GM18870 (cell line): ENCODE measurements around the gene RBM20.
"Not testable (repeated sequence)": the region's sequence is repeated elsewhere in the genome, so short reads cannot be mapped to it uniquely, and the experiment has no call there.

Experiments used
- ATAC-seq: cut with Tn5 transposase; IDR thresholded peaks from one replicate; pipeline ENCODE4 v1.9.1; 2021; ENCODE audit warnings: moderate library complexity; ENCODE audit not compliant: unreplicated experiment

The RBM20 gene

GRCh38 chr10:110643653-110644597 lies at the start of gene RBM20:
RBM20 (plus strand) TSS chr10:110644336; CDS start chr10:110644455, 119 bp downstream.
- ATAC-seq, result no peak

GRCh38 chr10:110597476-110597875 lies 46.7 kb upstream of the RBM20 start:
- no peak for ATAC-seq

DNA sequence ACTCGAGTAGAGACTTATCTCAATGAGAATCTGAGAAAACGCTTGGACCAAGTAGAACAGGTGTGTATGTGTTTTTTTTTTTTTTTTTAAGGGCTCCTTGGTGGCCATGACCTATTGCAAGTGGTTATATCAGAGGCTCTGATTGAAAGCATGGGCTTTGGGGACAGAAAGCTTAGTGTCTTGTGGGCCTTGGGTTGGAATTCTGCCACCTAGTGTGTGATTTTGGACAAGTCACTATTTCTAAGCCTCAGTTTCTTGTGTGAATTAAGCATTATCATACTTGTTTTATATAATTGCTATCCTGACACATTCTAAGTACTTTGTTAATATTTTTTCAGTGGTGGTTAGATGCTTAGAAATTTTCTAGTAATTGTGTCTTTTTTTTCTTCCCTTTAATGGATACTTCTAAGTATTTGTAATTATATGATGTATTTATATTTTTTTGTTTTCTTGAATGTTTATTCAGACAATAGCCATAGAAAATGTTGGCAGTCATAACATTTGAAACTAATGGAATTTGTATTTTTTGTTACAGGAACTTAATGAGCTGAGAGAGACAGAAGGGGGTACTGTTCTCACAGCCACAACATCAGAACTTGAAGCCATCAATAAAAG lies 43.5 kb upstream of the RBM20 start:
- ATAC-seq, result peak; percentile 60

GRCh38 chr10:110601581-110601980 lies 42.6 kb upstream of the RBM20 start:
- ATAC-seq, result no peak

DNA sequence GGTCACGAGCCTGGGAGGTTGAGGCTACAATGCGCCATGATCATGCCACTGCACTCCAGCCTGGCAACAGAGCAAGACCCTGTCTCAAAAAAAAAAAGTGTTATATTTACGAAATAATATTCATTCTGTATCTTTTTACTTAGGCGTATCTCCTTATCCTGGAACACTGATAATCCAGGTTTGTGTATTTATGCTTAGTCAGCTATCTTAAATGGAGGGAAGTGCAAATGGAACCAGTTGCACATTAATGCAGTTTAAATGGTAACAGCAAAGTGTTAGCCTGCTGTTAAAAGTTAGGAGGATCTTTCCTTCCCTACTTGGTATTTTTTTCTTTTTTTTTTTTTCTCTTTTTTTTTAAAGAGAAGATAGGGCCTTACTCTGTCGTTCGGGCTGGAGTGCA lies 36.0 kb upstream of the RBM20 start:
- no peak for ATAC-seq

GRCh38 chr10:110609605-110610004 lies 34.5 kb upstream of the RBM20 start:
- ATAC-seq, result no peak

DNA sequence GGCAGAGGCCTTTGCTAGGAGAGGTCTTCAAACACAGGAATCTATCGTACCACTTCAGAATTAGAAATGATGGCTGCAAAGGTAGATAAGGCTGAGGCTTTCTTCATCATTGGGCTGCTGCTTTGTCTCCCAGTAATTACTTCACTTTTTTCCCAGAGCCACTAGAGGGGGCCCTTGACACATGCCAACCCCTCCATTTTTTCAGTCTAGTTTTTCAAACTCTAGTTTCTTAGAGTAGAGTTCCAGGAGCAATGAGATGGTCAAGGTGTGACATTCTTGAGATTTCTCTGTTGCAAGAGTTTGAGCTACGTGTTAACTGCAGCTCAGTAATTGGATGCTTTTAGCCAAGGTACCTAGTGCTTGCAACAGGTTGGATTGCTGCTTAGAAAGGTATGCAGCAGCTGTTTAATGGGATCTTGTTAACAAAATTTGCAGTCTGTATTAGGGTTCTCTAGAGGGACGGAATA lies 33.8 kb upstream of the RBM20 start:
- peak; percentile 31 for ATAC-seq

- ATAC-seq, result not testable (repeated sequence)
Measured at GRCh38 chr10:110610781-110611180, 33.4 kb upstream of the RBM20 start.

DNA sequence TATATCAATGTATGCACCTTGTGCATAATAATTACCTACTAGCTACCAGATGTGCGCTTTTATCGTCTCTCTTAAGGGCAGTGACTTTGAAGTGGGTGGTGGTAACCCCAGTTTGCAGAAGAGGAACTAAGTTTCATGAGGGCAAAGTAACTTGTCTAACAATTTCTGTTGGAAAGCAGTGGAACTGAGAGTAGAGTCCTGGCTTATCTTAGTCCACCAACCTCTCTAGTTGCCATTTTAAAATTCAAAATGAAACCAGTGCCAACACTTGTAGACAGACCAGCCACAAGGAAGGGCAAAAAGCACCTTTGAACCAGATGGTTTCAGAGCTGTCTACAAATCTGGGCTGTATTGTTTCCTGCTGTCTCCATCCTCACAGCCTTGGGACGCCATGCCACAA lies 32.0 kb upstream of the RBM20 start:
- peak; percentile 47 for ATAC-seq

DNA sequence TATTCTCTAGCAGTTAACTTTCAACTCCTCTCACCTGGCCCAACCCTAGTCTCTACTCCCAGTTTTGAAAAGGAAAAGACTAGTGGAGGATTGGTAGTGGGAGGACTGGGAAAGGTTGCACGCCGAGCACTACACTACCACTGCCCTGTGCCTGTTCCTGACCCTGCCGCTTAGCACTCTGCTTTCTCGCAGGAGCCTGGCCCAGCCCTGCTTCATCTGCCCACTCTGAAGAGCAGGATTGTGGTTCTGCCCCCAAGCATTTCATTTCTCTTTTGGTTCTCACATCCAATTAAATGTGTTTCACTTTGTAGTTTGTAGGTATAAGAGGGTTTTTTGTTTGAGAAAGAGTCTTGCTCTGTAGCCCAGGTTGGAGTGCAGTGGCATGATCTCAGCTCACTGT lies 31.5 kb upstream of the RBM20 start:
- ATAC-seq, result no peak

GRCh38 chr10:110613341-110613995 lies 30.7 kb upstream of the RBM20 start:
- peak; percentile 10 for ATAC-seq

GRCh38 chr10:110613996-110614495 lies 30.1 kb upstream of the RBM20 start:
- peak; percentile 41 for ATAC-seq

DNA sequence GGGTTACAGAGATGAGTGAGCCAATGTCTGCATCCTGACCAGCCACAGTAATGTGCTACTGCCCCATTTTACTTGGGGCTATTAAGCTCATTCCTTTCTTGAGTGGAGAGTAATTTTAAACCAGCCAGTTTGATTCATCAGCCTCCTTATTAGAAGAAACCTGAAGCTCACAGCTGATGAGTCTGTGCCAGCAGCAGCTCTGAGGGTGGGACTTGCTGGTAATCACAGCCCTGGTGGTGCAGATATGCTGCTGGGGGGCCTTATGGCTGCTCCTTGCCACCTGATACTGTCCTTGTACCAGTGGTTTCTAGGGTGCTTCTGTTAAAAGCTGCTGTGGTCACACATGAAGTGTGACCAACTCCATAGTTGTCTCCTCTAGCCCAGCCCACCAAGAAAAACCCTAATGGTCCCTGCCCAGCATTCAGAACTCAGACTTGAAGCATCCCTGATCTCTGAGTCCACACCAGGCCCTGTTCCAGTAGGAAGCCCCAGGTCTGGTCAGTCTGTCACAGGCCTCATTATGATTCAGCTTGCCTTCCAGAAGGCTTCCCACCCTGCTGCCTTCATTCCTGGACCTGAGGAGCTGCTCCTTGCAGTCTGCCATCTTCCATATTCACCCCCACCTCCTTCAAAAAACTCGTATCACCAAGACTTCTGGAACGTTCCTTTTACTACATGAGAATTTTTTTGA lies 28.9 kb upstream of the RBM20 start:
- ATAC-seq, result no peak

GRCh38 chr10:110616493-110617033 lies 27.6 kb upstream of the RBM20 start:
- ATAC-seq, result no peak

DNA sequence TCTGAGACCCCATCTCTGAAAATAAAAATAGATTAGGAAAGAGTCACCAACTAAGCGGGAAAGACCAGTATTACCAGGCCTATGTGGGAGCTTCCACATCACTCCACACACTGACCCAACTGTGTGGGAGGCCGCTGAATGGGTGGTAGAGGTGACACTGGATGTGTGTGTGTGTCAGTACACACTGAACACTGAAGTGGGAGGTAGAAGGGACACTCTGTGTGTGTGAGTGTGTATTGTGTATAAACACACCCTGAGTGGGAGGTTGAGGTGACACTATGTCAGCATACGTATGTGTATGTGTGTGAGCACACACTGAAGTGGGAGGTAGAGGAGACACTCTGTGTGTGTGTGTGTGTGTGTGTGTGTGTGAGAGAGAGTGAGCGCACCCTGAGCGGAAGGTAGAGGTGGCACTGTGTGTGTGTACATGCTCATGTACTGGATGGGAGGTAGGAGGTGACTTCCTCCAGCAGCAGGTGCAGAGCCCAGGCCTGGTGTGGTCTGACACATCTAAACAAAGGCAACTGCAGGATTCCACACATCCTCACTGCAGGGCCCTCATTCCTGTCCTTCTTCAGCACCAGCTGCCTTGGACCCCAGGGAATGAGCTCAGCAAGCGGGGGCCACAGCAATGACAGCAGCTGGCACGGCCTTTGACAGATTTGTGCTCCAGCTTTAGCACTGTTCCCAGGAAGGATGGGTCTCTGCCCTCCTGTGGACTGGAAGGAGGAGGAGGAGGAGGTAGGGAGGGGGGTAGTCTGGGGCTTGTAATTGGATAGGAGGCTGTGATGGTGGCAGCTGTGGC lies 26.5 kb upstream of the RBM20 start:
- no peak for ATAC-seq

GRCh38 chr10:110618230-110618610 lies 25.9 kb upstream of the RBM20 start:
- ATAC-seq, result no peak

GRCh38 chr10:110619514-110620397 lies 24.4 kb upstream of the RBM20 start:
- no peak for ATAC-seq

DNA sequence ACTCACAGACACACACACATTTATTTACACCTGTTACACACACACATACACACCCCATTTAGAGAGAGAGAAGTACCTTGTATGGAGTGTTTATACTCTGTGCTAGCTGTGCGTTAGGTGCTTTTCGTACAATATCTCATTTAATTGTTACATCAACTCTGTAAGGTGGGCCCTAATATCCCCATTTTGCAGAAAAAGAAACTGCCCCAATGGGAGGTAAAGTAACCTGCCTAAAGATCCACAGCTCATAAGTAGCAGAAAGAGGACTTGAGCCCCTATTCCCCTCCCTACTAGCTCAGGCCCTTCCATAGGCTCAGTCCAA lies 23.8 kb upstream of the RBM20 start:
- ATAC-seq, result no peak

GRCh38 chr10:110623316-110623715 lies 20.8 kb upstream of the RBM20 start:
- ATAC-seq, result not testable (repeated sequence)
